ENCODE measurements around the gene TPK1.

- TF ChIP-seq GATAD2A (CRISPR knock-in tag; IDR thresholded peaks at IDR 0.05), result no peak
- TF ChIP-seq RXRA (CRISPR knock-in tag; IDR thresholded peaks at IDR 0.05), result no peak
- TF ChIP-seq CTCF (CRISPR knock-in tag; IDR thresholded peaks at IDR 0.05), result no peak
- TF ChIP-seq ESRRA (CRISPR knock-in tag; IDR thresholded peaks at IDR 0.05; ENCODE audit: low read depth), result no peak
- no peak for TF ChIP-seq MAF1 (CRISPR knock-in tag; IDR thresholded peaks at IDR 0.05; ENCODE audit: borderline replicate concordance)
- TF ChIP-seq RFX5 (IDR thresholded peaks at IDR 0.05; ENCODE audit: low read depth, low read length), result no peak
- no peak for TF ChIP-seq SETDB1 (CRISPR knock-in tag; IDR thresholded peaks at IDR 0.05; ENCODE audit: borderline replicate concordance)
- TF ChIP-seq FUBP1 (CRISPR knock-in tag; IDR thresholded peaks at IDR 0.05; ENCODE audit: borderline replicate concordance), result no peak
- no peak for TF ChIP-seq ZNF24 (IDR thresholded peaks at IDR 0.05)
- TF ChIP-seq GATAD1 (CRISPR knock-in tag; IDR thresholded peaks at IDR 0.05), result no peak
- no peak for TF ChIP-seq ZNF512 (CRISPR knock-in tag; IDR thresholded peaks at IDR 0.05)
- TF ChIP-seq NFE2L2 (IDR thresholded peaks at IDR 0.05; ENCODE audit: low read length), result no peak
- no peak for TF ChIP-seq POLR2AphosphoS2 (IDR thresholded peaks at IDR 0.05; ENCODE audit: low read depth, low read length)
Measured at GRCh38 chr7:144725070-144725469, 110.8 kb downstream of the TPK1 start.

Data from HepG2 (cell line).